A549 (cell line): ENCODE data around the gene UBE2O.

Source experiments
- BCL3 ChIP-seq: fragments of >200 bp; sonication (Bioruptor Twin); formaldehyde crosslinking; IDR thresholded peaks from 3 replicates; pipeline ENCODE4 v1.6.1; 2016
- BHLHE40 ChIP-seq: IDR thresholded peaks from 2 replicates; pipeline ENCODE4 v1.6.1; 2012; ENCODE audit warnings: low read depth, low read length, inconsistent platforms
- CTCF ChIP-seq: fragments of >200 bp; sonication (Bioruptor Twin); formaldehyde crosslinking; IDR thresholded peaks from 3 replicates; pipeline ENCODE4 v1.5.1; 2016
- EHMT2 ChIP-seq: fragments of 200-600 bp; sonication (generic); IDR thresholded peaks from 2 replicates; pipeline ENCODE4 v1.6.1; 2016; ENCODE audit warnings: antibody characterized with exemption, low read depth, mild to moderate bottlenecking, moderate library complexity
- EP300 ChIP-seq, 2 experiments: fragments of >200 bp; sonication (Bioruptor Twin); formaldehyde crosslinking; IDR thresholded peaks; 2 replicates in 1 of 2; 3 replicates in 1 of 2; pipeline ENCODE4 v1.6.1; 2016 to 2017
- JUN ChIP-seq, 2 experiments: fragments of >200 bp; sonication (Bioruptor Twin); formaldehyde crosslinking; IDR thresholded peaks; 2 replicates in 1 of 2; 3 replicates in 1 of 2; pipeline ENCODE4 v1.6.1; 2016 to 2017
- JUNB ChIP-seq: fragments of >200 bp; sonication (Bioruptor Twin); formaldehyde crosslinking; IDR thresholded peaks from 2 replicates; pipeline ENCODE4 v1.6.1; 2016
- PBX3 ChIP-seq: IDR thresholded peaks from 2 replicates; pipeline ENCODE4 v1.6.1; 2012
- POLR2A ChIP-seq: IDR thresholded peaks from 2 replicates; pipeline ENCODE4 v1.6.1; 2012; ENCODE audit warnings: mild to moderate bottlenecking, low read length
- RARB ChIP-seq: fragments of 250-450 bp; sonication (Bioruptor Pico); IDR thresholded peaks from 2 replicates; pipeline ENCODE4 v1.8.0; 2021; ENCODE audit warnings: mild to moderate bottlenecking, moderate library complexity
- RNF2 ChIP-seq: fragments of 200-600 bp; sonication (generic); IDR thresholded peaks from 2 replicates; pipeline ENCODE4 v1.6.1; 2016; ENCODE audit warnings: low read depth, mild to moderate bottlenecking, antibody characterized with exemption, moderate library complexity, borderline replicate concordance
- ZSCAN20 ChIP-seq: fragments of 250-450 bp; sonication (Bioruptor Pico); IDR thresholded peaks from 2 replicates; pipeline ENCODE4 v1.8.0; 2022; ENCODE audit warnings: mild to moderate bottlenecking, moderate library complexity
- TF ChIP-seq, protein P1 (sequence below): IDR thresholded peaks from 2 replicates; pipeline ENCODE4 v1.6.1; 2012
- TF ChIP-seq, protein P2 (sequence below): fragments of 450-650 bp; IDR thresholded peaks from 2 replicates; pipeline ENCODE4 v1.6.1; 2014; ENCODE audit warnings: antibody characterized with exemption

DNA sequence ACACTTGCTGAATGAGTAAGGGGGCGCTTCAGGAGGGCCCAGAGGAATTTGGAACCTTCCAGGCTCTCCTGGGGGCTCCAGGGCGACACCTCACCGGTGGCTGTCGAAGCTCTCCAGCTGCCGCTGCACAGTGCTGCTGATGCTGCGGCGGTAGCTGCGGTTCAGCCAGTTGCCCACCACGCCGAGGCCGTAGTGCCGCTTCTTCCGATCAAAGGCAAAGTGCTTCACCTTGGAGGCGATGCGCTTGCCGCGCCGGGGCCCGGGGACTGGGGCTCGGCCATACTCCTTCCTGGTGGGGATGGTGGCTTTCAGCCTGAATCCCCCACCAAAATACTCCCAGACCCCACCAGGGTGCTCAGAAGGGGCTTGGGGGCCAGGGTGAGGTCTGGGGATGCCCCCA is 23.8 kb upstream of the UBE2O start:
- TF ChIP-seq CTCF (no peak), JUN (IDR thresholded peaks at IDR 0.05) (no peak), BHLHE40 (no peak), EHMT2 (no peak), BCL3 (no peak), RARB (no peak), PBX3 (no peak), JUNB (no peak), ZSCAN20 (no peak), EP300 (IDR thresholded peaks at IDR 0.05) (no peak), POLR2A (no peak), RNF2 (no peak)
- TF ChIP-seq, protein P1, sequence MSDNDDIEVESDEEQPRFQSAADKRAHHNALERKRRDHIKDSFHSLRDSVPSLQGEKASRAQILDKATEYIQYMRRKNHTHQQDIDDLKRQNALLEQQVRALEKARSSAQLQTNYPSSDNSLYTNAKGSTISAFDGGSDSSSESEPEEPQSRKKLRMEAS = no peak
- TF ChIP-seq, protein P2, sequence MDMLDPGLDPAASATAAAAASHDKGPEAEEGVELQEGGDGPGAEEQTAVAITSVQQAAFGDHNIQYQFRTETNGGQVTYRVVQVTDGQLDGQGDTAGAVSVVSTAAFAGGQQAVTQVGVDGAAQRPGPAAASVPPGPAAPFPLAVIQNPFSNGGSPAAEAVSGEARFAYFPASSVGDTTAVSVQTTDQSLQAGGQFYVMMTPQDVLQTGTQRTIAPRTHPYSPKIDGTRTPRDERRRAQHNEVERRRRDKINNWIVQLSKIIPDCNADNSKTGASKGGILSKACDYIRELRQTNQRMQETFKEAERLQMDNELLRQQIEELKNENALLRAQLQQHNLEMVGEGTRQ = no peak
